Liver (tissue), 9 donors: Measurements from ENCODE around the gene CUX1. TPM values are rescaled to one million over a fixed set of nuclear protein-coding genes. Genes with fewer than 3 reads are reported as not detected.

Experiments
- DNase-seq: peaks from one replicate; pipeline ENCODE4 v3.0.0-alpha.2; 2017; ENCODE audit warnings: low spot score
- H3K27ac ChIP-seq, 2 donors: one replicate each; pipeline ENCODE4 v1.7.0; 2013; ENCODE audit warnings: inconsistent platforms in 2 of 2, low read length in 2 of 2, control low read depth in 1 of 2, low read depth in 1 of 2, mild to moderate bottlenecking in 1 of 2
- H3K27me3 ChIP-seq, 4 donors: one replicate each; pipeline versions ENCODE4 v1.6.1 to v1.7.0; 2013; ENCODE audit warnings: low read length in 3 of 4, inconsistent platforms in 1 of 4, mild to moderate bottlenecking in 1 of 4, moderate library complexity in 1 of 4; ENCODE audit not compliant: control insufficient read depth in 4 of 4, insufficient read depth in 4 of 4
- H3K36me3 ChIP-seq, 4 donors: one replicate each; pipeline versions ENCODE4 v1.6.1 to v1.7.0; 2013; ENCODE audit warnings: low read length in 3 of 4, mild to moderate bottlenecking in 3 of 4, low read depth in 1 of 4, moderate library complexity in 1 of 4; ENCODE audit not compliant: control insufficient read depth in 4 of 4, insufficient read depth in 3 of 4
- H3K4me1 ChIP-seq, 4 donors: one replicate each; pipeline versions ENCODE4 v1.6.1 to v1.7.0; 2013; ENCODE audit warnings: low read length in 3 of 4, mild to moderate bottlenecking in 3 of 4, moderate library complexity in 1 of 4; ENCODE audit not compliant: control insufficient read depth in 4 of 4, insufficient read depth in 4 of 4
- H3K4me3 ChIP-seq, 3 donors: one replicate each; pipeline versions ENCODE4 v1.6.1 to v1.7.0; 2013; ENCODE audit warnings: low read length in 3 of 3, control low read depth in 1 of 3, low read depth in 1 of 3, mild to moderate bottlenecking in 1 of 3
- H3K9ac ChIP-seq, 2 donors: one replicate each; pipeline ENCODE4 v1.7.0; 2013; ENCODE audit warnings: low read length in 2 of 2, mild to moderate bottlenecking in 2 of 2, moderate library complexity in 2 of 2, control low read depth in 1 of 2, low read depth in 1 of 2
- H3K9me3 ChIP-seq, 4 donors: one replicate each; pipeline versions ENCODE4 v1.6.1 to v1.7.0; 2013; ENCODE audit warnings: low read length in 3 of 4; ENCODE audit not compliant: control insufficient read depth in 4 of 4
- FOXA1 ChIP-seq: IDR thresholded peaks from 2 replicates; pipeline ENCODE4 v1.6.1; 2016; ENCODE audit warnings: antibody characterized with exemption
- FOXA2 ChIP-seq: IDR thresholded peaks from 2 replicates; pipeline ENCODE4 v1.6.1; 2016; ENCODE audit warnings: antibody characterized with exemption
- GABPA ChIP-seq, 2 donors: IDR thresholded peaks in 1 of 2; conservative IDR thresholded peaks in 1 of 2; 2 replicates each; pipeline ENCODE4 v1.6.1; 2016; ENCODE audit warnings: antibody characterized with exemption in 2 of 2, mild to moderate bottlenecking in 1 of 2, moderate library complexity in 1 of 2
- RXRA ChIP-seq, 2 donors: IDR thresholded peaks; 2 replicates each; pipeline ENCODE4 v1.6.1; 2017 to 2018; ENCODE audit warnings: antibody characterized with exemption in 2 of 2, mild to moderate bottlenecking in 1 of 2
- SP1 ChIP-seq: IDR thresholded peaks from 2 replicates; pipeline ENCODE4 v1.6.1; 2018; ENCODE audit warnings: antibody characterized with exemption, mild to moderate bottlenecking
- YY1 ChIP-seq: IDR thresholded peaks from 2 replicates; pipeline ENCODE4 v1.6.1; 2016; ENCODE audit warnings: antibody characterized with exemption, mild to moderate bottlenecking
- WGBS: extraction: QIAGEN DNeasy Blood & Tissue Kit; methylation state at CpG from one replicate; pipeline ENCODE4 v1.1.7; 2013; 5-methylcytosine and 5-hydroxymethylcytosine counted together
- polyA plus RNA-seq, 2 donors: library from polyadenylated mRNA; stranded (reverse) in 1 of 2; unstranded in 1 of 2; fragments of 200-250 nt in 1 of 2; fragments of >200 nt in 1 of 2; fragmentation: Nextera tagmentation in 1 of 2; extraction: Ambion mirVana in 1 of 2; gene quantifications; one replicate each; pipeline versions ENCODE4 v1.2.1 to v1.2.3, GENCODE V29; 2013 to 2015
- total RNA-seq, 2 donors: library from RNA; depleted of rRNA; stranded (reverse); fragments of >200 nt; gene quantifications; one replicate each; pipeline ENCODE4 v1.2.3, GENCODE V29; 2014
- TF ChIP-seq, protein P1 (sequence below): IDR thresholded peaks from 2 replicates; pipeline ENCODE4 v1.6.1; 2016; ENCODE audit warnings: antibody characterized with exemption
- TF ChIP-seq, protein P2 (sequence below): IDR thresholded peaks from 2 replicates; pipeline ENCODE4 v1.6.1; 2016; ENCODE audit warnings: antibody characterized with exemption
- TF ChIP-seq, protein P3 (sequence below): IDR thresholded peaks from 2 replicates; pipeline ENCODE4 v1.6.1; 2016; ENCODE audit warnings: antibody characterized with exemption, mild to moderate bottlenecking
- TF ChIP-seq, protein P4 (sequence below): fragments of 150-350 bp; IDR thresholded peaks from 2 replicates; pipeline ENCODE4 v1.5.1; 2017; ENCODE audit warnings: improper control_type of control experiment, low read depth, low read length; ENCODE audit not compliant: missing input control
- TF ChIP-seq, protein P5 (sequence below): IDR thresholded peaks from 2 replicates; pipeline ENCODE4 v1.6.1; 2016; ENCODE audit warnings: antibody characterized with exemption
- donor health status: healthy.
- donor health status: healthy.
- donor health status: healthy.
- donor health status: healthy.
- donor health status: healthy.

CUX1 gene
- total and polyA plus RNA-seq, 4 donors = 18.6 to 40.6 (median 21.4) TPM

DNA sequence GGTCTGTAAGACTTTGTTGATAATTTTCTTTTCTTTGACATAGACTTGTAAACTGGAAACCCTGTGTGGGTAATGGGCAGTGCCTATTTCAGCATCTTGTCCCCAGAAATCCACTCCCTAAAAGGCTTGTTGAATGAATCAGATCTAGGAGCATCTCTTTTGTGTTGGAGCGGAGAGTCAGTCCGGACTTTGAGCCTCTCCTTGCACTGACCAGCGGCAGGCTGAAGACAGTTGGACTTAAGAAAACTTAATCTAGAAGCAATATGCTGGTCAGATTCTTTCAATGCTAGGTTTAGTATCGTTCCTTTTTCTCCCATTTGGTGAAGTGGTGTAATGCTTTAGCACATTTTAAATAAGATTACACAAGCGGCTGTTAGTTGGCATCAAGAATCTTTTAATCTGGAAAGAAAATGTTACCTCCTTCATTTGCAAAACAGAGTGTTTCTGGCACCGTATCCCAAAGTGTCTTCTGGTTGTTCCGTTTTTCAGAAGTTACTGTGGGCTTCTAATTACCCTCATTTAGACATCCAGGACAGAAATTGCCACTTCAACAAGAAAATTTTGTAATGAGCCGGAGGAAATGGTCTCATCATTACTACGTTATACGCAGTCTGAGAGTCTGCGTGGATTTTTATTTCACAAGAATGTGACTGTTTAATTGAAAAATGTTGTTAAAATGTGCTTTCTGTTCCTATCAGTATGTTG lies 74.7 kb downstream of the CUX1 start (continued):
- TF ChIP-seq, protein P1, sequence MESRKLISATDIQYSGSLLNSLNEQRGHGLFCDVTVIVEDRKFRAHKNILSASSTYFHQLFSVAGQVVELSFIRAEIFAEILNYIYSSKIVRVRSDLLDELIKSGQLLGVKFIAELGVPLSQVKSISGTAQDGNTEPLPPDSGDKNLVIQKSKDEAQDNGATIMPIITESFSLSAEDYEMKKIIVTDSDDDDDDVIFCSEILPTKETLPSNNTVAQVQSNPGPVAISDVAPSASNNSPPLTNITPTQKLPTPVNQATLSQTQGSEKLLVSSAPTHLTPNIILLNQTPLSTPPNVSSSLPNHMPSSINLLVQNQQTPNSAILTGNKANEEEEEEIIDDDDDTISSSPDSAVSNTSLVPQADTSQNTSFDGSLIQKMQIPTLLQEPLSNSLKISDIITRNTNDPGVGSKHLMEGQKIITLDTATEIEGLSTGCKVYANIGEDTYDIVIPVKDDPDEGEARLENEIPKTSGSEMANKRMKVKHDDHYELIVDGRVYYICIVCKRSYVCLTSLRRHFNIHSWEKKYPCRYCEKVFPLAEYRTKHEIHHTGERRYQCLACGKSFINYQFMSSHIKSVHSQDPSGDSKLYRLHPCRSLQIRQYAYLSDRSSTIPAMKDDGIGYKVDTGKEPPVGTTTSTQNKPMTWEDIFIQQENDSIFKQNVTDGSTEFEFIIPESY = no peak
- TF ChIP-seq, protein P2, sequence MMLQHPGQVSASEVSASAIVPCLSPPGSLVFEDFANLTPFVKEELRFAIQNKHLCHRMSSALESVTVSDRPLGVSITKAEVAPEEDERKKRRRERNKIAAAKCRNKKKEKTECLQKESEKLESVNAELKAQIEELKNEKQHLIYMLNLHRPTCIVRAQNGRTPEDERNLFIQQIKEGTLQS = no peak
- no peak for TF ChIP-seq FOXA2

DNA sequence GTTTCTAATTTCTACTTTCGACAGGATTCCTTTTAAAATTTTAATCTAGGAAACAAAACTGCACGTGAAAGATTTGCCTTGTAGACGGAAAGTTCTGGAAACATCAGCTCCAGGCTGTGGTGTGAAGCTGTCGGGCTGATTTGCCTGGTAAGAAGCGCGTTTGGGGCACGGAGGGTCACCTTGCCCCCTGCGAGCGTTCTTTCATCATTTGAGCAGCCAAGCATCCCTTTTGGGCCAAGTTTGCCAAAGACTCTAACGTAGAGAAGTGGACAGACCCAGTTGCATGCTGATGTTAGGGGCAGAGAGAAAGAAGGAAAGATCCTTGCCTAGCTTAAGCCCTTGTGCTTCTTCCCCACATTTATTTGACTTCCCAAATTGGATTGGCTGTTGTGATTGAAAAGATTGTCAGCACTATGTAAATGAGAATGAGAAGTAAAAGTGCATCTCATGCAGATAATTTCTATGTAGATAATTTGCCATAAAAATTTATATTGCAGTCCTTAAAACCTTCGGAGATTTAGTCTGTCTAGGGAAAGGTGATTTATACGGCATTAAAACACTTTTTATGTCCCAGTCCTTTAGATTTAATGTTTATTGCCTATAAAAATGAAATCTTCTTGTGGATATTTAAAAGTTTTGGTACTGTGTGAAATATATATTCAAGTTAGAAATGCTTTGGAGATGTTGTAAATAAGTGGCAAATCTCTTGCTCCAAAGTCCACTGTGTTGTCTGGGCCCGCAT lies 76.1 kb downstream of the CUX1 start:
- H3K27me3 ChIP-seq = no peaks in the 10 kb centered on the region
- WGBS = 93% methylated on average over 13 of the region's 13 CpGs
- H3K9ac ChIP-seq = no peak overlapping the region
- peaks cover 0 to 13% (median under 1%) of the 10 kb centered on the region in 4 donors for H3K4me1 ChIP-seq
- H3K36me3 ChIP-seq = no peaks in the 10 kb centered on the region
- H3K9me3 ChIP-seq = no peaks in the 10 kb centered on the region
- no peak overlapping the region for H3K4me3 ChIP-seq
- TF ChIP-seq YY1 (no peak), GABPA (IDR thresholded peaks at IDR 0.05 in 1 of 2, conservative IDR thresholded peaks at IDR 0.05 in 1 of 2) (no peak), RXRA (IDR thresholded peaks at IDR 0.05) (no peak), SP1 (no peak), FOXA1 (no peak)
- TF ChIP-seq, protein P3, sequence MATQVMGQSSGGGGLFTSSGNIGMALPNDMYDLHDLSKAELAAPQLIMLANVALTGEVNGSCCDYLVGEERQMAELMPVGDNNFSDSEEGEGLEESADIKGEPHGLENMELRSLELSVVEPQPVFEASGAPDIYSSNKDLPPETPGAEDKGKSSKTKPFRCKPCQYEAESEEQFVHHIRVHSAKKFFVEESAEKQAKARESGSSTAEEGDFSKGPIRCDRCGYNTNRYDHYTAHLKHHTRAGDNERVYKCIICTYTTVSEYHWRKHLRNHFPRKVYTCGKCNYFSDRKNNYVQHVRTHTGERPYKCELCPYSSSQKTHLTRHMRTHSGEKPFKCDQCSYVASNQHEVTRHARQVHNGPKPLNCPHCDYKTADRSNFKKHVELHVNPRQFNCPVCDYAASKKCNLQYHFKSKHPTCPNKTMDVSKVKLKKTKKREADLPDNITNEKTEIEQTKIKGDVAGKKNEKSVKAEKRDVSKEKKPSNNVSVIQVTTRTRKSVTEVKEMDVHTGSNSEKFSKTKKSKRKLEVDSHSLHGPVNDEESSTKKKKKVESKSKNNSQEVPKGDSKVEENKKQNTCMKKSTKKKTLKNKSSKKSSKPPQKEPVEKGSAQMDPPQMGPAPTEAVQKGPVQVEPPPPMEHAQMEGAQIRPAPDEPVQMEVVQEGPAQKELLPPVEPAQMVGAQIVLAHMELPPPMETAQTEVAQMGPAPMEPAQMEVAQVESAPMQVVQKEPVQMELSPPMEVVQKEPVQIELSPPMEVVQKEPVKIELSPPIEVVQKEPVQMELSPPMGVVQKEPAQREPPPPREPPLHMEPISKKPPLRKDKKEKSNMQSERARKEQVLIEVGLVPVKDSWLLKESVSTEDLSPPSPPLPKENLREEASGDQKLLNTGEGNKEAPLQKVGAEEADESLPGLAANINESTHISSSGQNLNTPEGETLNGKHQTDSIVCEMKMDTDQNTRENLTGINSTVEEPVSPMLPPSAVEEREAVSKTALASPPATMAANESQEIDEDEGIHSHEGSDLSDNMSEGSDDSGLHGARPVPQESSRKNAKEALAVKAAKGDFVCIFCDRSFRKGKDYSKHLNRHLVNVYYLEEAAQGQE = no peak
- TF ChIP-seq, protein P1 = no peak
- TF ChIP-seq, protein P4, sequence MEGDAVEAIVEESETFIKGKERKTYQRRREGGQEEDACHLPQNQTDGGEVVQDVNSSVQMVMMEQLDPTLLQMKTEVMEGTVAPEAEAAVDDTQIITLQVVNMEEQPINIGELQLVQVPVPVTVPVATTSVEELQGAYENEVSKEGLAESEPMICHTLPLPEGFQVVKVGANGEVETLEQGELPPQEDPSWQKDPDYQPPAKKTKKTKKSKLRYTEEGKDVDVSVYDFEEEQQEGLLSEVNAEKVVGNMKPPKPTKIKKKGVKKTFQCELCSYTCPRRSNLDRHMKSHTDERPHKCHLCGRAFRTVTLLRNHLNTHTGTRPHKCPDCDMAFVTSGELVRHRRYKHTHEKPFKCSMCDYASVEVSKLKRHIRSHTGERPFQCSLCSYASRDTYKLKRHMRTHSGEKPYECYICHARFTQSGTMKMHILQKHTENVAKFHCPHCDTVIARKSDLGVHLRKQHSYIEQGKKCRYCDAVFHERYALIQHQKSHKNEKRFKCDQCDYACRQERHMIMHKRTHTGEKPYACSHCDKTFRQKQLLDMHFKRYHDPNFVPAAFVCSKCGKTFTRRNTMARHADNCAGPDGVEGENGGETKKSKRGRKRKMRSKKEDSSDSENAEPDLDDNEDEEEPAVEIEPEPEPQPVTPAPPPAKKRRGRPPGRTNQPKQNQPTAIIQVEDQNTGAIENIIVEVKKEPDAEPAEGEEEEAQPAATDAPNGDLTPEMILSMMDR = no peak
- TF ChIP-seq, protein P5, sequence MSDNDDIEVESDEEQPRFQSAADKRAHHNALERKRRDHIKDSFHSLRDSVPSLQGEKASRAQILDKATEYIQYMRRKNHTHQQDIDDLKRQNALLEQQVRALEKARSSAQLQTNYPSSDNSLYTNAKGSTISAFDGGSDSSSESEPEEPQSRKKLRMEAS = no peak
- H3K27ac ChIP-seq = no peak overlapping the region
- no peak for DNase-seq
